Neural progenitor cell (in vitro differentiated cells): Measurements from ENCODE around the gene CEP83. TPM values are rescaled to one million over a fixed set of nuclear protein-coding genes. Genes with fewer than 3 reads are reported as not detected.

Source experiments
- DNase-seq: peaks from one replicate; pipeline ENCODE4 v3.0.0-alpha.2; 2016; ENCODE audit warnings: low spot score
- H2AFZ ChIP-seq: fragments of 200-600 bp; sonication (generic); replicated peaks from 2 replicates; pipeline ENCODE4 v1.6.1; 2016; ENCODE audit warnings: antibody characterized with exemption
- H3F3A ChIP-seq: fragments of 200-600 bp; sonication (generic); 2 replicates; pipeline ENCODE4 v1.6.1; 2016; ENCODE audit warnings: antibody characterized with exemption, low read depth
- H3K27ac ChIP-seq: fragments of 200-600 bp; sonication (generic); 2 replicates; pipeline ENCODE4 v1.5.1; 2016; ENCODE audit warnings: mild to moderate bottlenecking
- H3K27me3 ChIP-seq: fragments of 200-600 bp; sonication (generic); 2 replicates; pipeline ENCODE4 v1.6.1; 2016; ENCODE audit warnings: mild to moderate bottlenecking, moderate library complexity
- H3K36me3 ChIP-seq: fragments of 200-600 bp; sonication (generic); 2 replicates; pipeline ENCODE4 v1.5.1; 2016
- H3K4me1 ChIP-seq: fragments of 200-600 bp; sonication (generic); 2 replicates; pipeline ENCODE4 v1.6.1; 2016; ENCODE audit warnings: mixed run types
- H3K4me2 ChIP-seq: fragments of 200-600 bp; sonication (generic); 2 replicates; pipeline ENCODE4 v1.6.1; 2016
- H3K4me3 ChIP-seq: fragments of 200-600 bp; sonication (generic); 2 replicates; pipeline ENCODE4 v1.5.1; 2016
- H3K79me2 ChIP-seq: fragments of 200-600 bp; sonication (generic); 2 replicates; pipeline ENCODE4 v1.6.1; 2016; ENCODE audit warnings: low read depth
- H3K9ac ChIP-seq: fragments of 200-600 bp; sonication (generic); 2 replicates; pipeline ENCODE4 v1.6.1; 2016
- H3K9me3 ChIP-seq: fragments of 200-600 bp; sonication (generic); 2 replicates; pipeline ENCODE4 v1.5.1; 2016; ENCODE audit warnings: low read depth
- H4K20me1 ChIP-seq: fragments of 200-600 bp; sonication (generic); 2 replicates; pipeline ENCODE4 v1.6.1; 2016; ENCODE audit warnings: low read depth
- H3K27ac Mint-ChIP-seq: 3 replicates; pipeline ENCODE4 v1.8.0; 2021; ENCODE audit warnings: mixed read lengths
- H3K27me3 Mint-ChIP-seq: 2 replicates; pipeline ENCODE4 v1.8.0; 2022; ENCODE audit warnings: low read depth, mild to moderate bottlenecking, inconsistent platforms, moderate library complexity, mixed read lengths; ENCODE audit not compliant: insufficient read depth
- H3K36me3 Mint-ChIP-seq: 3 replicates; pipeline ENCODE4 v1.8.0; 2021; ENCODE audit warnings: mixed read lengths
- H3K4me1 Mint-ChIP-seq: 3 replicates; pipeline ENCODE4 v1.8.0; 2021; ENCODE audit warnings: mixed read lengths
- H3K4me3 Mint-ChIP-seq: 3 replicates; pipeline ENCODE4 v1.8.0; 2021; ENCODE audit warnings: mild to moderate bottlenecking, moderate library complexity, mixed read lengths
- H3K9me3 Mint-ChIP-seq: 3 replicates; pipeline ENCODE4 v1.8.0; 2020; ENCODE audit warnings: mixed read lengths
- EZH2 ChIP-seq: fragments of 200-600 bp; sonication (generic); IDR thresholded peaks from 2 replicates; pipeline ENCODE4 v1.6.1; 2017; ENCODE audit warnings: antibody characterized with exemption, mild to moderate bottlenecking, moderate library complexity
- EZH2phosphoT487 ChIP-seq: fragments of 200-600 bp; sonication (generic); IDR thresholded peaks from 2 replicates; pipeline ENCODE4 v1.6.1; 2017; ENCODE audit warnings: antibody characterized with exemption
- total RNA-seq: library from RNA; depleted of rRNA; stranded (reverse); fragments of >200 nt; gene quantifications from 2 replicates; pipeline ENCODE4 v1.2.3, GENCODE V29; 2015; ENCODE audit warnings: low replicate concordance
- TF ChIP-seq, protein P1 (sequence below): fragments of 200-600 bp; sonication (generic); IDR thresholded peaks from 2 replicates; pipeline ENCODE4 v1.5.1; 2017; ENCODE audit warnings: antibody characterized with exemption, mild to moderate bottlenecking

Gene CEP83
- total RNA-seq, 1 donor from 2014 or later = 60.4 TPM

DNA sequence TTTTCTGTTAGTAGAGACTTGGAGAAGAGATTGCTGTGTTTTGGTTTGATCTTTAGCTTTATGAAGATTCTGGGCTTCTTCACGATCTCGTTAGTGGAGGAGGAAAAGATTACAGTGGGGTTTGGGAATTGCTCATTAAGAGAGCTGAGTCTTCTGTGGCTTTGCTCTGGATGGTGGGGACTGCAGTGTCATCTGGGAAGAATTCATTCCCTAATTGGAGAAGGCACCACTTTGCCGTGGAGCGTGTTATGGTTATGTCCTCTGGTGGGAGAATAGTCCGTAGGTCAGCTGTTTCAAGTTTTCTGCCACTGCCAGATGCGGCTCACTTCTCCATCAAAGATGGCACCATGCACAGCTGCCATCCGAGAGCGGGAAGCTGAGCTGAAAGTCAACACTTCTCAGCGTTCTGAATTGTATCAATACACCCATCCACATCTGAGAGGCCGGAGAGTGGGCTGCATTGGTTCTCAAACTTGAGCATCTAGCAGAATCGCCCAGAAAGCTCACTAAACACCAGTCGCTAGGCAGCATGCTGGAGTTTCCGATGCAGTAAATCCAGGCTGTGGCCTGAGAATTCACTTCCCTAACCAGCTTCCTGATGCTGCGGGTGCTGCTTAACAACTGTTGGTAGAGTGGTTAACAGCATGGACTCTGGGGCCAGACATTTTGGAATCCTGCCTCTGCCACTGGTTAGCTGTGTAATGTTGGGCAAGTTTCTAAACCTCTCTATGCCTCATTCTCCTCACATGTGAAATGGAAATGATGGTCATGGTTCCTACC is 193.5 kb downstream of the CEP83 start:
- Histone ChIP-seq H3K9ac (no peak overlapping the region), H3K36me3 (no peaks in the 10 kb centered on the region), H3F3A (peaks cover 9% of the 10 kb centered on the region), H4K20me1 (no peaks in the 10 kb centered on the region), H3K9me3 (no peaks in the 10 kb centered on the region), H3K4me2 (no peak overlapping the region), H3K4me1 (peaks cover 44% of the 10 kb centered on the region), H3K79me2 (no peaks in the 10 kb centered on the region), H2AFZ (no peak overlapping the region), H3K4me3 (no peak overlapping the region), H3K27ac (no peak overlapping the region), H3K27me3 (no peaks in the 10 kb centered on the region)
- Mint-ChIP-seq H3K4me1 (peaks cover 36% of the 10 kb centered on the region), H3K27ac (no peak overlapping the region), H3K9me3 (no peaks in the 10 kb centered on the region), H3K36me3 (peaks cover 32% of the 10 kb centered on the region), H3K27me3 (peaks cover 6% of the 10 kb centered on the region), H3K4me3 (no peak overlapping the region)
- TF ChIP-seq, protein P1, sequence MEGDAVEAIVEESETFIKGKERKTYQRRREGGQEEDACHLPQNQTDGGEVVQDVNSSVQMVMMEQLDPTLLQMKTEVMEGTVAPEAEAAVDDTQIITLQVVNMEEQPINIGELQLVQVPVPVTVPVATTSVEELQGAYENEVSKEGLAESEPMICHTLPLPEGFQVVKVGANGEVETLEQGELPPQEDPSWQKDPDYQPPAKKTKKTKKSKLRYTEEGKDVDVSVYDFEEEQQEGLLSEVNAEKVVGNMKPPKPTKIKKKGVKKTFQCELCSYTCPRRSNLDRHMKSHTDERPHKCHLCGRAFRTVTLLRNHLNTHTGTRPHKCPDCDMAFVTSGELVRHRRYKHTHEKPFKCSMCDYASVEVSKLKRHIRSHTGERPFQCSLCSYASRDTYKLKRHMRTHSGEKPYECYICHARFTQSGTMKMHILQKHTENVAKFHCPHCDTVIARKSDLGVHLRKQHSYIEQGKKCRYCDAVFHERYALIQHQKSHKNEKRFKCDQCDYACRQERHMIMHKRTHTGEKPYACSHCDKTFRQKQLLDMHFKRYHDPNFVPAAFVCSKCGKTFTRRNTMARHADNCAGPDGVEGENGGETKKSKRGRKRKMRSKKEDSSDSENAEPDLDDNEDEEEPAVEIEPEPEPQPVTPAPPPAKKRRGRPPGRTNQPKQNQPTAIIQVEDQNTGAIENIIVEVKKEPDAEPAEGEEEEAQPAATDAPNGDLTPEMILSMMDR = no peak
- TF ChIP-seq EZH2phosphoT487 (no peak), EZH2 (no peak)
- no peak for DNase-seq

DNA sequence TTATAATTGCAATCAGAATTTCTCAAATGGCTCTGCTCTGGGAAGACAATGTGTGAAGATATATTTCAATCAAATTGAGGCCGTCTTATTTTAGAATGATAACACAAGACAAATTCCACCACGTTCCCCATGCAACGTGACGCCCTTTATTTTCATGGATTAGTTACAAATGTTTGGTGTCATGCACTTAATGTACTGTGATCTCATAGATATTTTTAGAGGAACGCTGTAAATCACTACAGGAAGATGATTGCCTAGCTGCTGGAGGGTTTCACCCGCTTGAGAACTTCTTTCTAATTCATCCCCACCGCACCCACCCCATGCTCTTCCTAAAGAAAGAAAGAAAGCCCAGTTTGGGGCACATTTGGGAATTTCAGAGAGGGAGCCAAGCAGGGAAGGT is 194.1 kb downstream of the CEP83 start:
- Mint-ChIP-seq H3K27ac (no peak overlapping the region), H3K27me3 (peaks cover 7% of the 10 kb centered on the region), H3K9me3 (peaks cover 2% of the 10 kb centered on the region), H3K36me3 (peaks cover 36% of the 10 kb centered on the region), H3K4me1 (peaks cover 42% of the 10 kb centered on the region), H3K4me3 (no peak overlapping the region)
- Histone ChIP-seq H3K27me3 (no peaks in the 10 kb centered on the region), H3F3A (peaks cover 16% of the 10 kb centered on the region), H2AFZ (no peak overlapping the region), H3K4me2 (no peak overlapping the region), H3K9me3 (no peaks in the 10 kb centered on the region), H3K27ac (no peak overlapping the region), H4K20me1 (no peaks in the 10 kb centered on the region), H3K9ac (no peak overlapping the region), H3K4me3 (no peak overlapping the region), H3K79me2 (no peaks in the 10 kb centered on the region), H3K36me3 (no peaks in the 10 kb centered on the region), H3K4me1 (peaks cover 49% of the 10 kb centered on the region)
- no peak for DNase-seq
- TF ChIP-seq EZH2 (no peak), EZH2phosphoT487 (no peak)
- TF ChIP-seq, protein P1 = no peak

DNA sequence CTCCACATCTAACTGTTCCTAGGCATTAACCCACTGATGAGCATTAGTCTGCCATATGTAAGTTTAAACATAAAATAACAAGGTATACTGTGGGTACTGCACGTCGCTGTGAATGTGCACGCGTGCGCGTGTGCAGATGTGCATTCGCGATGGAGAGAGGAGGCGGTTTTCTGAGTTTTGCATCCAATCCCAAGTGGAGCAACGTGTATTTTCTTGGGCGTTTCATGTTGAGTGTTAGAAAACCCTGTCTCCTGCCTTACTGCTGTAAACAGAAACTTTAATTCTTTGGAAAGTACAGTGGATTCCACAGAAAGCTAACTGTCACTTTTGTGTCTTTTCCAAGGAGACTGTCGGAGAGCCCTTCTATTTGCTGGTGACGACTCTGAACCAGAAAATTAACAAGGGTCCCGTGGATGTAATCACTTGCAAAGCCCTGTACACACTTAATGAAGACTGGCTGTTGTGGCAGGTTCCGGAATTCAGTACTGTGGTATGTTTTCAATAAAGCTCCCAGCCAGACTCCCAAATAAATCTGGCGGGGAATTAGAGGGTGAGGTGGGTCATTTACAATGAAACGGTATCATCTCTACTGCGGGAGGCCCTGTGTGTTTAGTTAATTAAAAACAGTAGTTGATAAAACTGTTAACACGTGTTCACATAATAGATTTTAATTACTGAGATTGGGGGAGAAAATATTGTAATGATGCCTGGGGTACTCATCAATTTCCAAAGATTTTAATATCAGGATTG is 194.8 kb downstream of the CEP83 start:
- Mint-ChIP-seq H3K9me3 (peaks cover 2% of the 10 kb centered on the region), H3K36me3 (peaks cover 37% of the 10 kb centered on the region), H3K4me1 (peaks cover 43% of the 10 kb centered on the region), H3K27me3 (peaks cover 8% of the 10 kb centered on the region), H3K4me3 (no peak overlapping the region), H3K27ac (no peak overlapping the region)
- H3K9ac ChIP-seq = no peak overlapping the region
- H3F3A ChIP-seq = peaks cover 22% of the 10 kb centered on the region
- H3K27me3 ChIP-seq = no peaks in the 10 kb centered on the region
- no peak for DNase-seq
- no peak overlapping the region for H3K4me3 ChIP-seq
- H3K36me3 ChIP-seq = no peaks in the 10 kb centered on the region
- no peaks in the 10 kb centered on the region for H4K20me1 ChIP-seq
- no peaks in the 10 kb centered on the region for H3K9me3 ChIP-seq
- peaks cover 52% of the 10 kb centered on the region for H3K4me1 ChIP-seq
- H3K4me2 ChIP-seq = no peak overlapping the region
- H2AFZ ChIP-seq = no peak overlapping the region
- TF ChIP-seq EZH2phosphoT487 (no peak), EZH2 (no peak)
- TF ChIP-seq, protein P1 = no peak
- no peak overlapping the region for H3K27ac ChIP-seq
- H3K79me2 ChIP-seq = no peaks in the 10 kb centered on the region
